HL-60 (cell line): Measurements from ENCODE around the gene TNFAIP8L2.

Source experiments
- POLR2AphosphoS5 ChIP-seq: IDR thresholded peaks from 2 replicates; pipeline ENCODE4 v1.6.1; 2012; ENCODE audit warnings: low read depth
- REST ChIP-seq: IDR thresholded peaks from 2 replicates; pipeline ENCODE4 v1.6.1; 2012; ENCODE audit warnings: low read depth; ENCODE audit not compliant: insufficient replicate concordance
- TF ChIP-seq, protein P1 (sequence below): IDR thresholded peaks from one replicate; pipeline ENCODE4 v1.5.1; 2011; ENCODE audit warnings: low read length, control low read depth, inconsistent platforms; ENCODE audit not compliant: insufficient read depth

DNA sequence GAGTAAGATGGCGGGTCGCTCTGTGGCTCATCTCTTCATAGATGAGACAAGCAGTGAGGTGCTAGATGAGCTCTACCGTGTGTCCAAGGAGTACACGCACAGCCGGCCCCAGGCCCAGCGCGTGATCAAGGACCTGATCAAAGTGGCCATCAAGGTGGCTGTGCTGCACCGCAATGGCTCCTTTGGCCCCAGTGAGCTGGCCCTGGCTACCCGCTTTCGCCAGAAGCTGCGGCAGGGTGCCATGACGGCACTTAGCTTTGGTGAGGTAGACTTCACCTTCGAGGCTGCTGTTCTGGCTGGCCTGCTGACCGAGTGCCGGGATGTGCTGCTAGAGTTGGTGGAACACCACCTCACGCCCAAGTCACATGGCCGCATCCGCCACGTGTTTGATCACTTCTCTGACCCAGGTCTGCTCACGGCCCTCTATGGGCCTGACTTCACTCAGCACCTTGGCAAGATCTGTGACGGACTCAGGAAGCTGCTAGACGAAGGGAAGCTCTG is 2.4 kb downstream of the TNFAIP8L2 start:
- TF ChIP-seq, protein P1, sequence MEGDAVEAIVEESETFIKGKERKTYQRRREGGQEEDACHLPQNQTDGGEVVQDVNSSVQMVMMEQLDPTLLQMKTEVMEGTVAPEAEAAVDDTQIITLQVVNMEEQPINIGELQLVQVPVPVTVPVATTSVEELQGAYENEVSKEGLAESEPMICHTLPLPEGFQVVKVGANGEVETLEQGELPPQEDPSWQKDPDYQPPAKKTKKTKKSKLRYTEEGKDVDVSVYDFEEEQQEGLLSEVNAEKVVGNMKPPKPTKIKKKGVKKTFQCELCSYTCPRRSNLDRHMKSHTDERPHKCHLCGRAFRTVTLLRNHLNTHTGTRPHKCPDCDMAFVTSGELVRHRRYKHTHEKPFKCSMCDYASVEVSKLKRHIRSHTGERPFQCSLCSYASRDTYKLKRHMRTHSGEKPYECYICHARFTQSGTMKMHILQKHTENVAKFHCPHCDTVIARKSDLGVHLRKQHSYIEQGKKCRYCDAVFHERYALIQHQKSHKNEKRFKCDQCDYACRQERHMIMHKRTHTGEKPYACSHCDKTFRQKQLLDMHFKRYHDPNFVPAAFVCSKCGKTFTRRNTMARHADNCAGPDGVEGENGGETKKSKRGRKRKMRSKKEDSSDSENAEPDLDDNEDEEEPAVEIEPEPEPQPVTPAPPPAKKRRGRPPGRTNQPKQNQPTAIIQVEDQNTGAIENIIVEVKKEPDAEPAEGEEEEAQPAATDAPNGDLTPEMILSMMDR = no peak
- TF ChIP-seq REST = no peak
- no peak for TF ChIP-seq POLR2AphosphoS5
